Esophagus mucosa (tissue), 1 donor: ENCODE measurements around the gene SLC51A. TPM values are rescaled to one million over a fixed set of nuclear protein-coding genes. Genes with fewer than 3 reads are reported as not detected.
A peak's percentile ranks its signal among the peaks of the same experiment; 100 is the strongest.
"Not testable (repeated sequence)": the region's sequence is repeated elsewhere in the genome, so short reads cannot be mapped to it uniquely, and the experiment has no call there.

ENCODE experiments used
- ATAC-seq: fragments of 200-7000 bp; cut with Tn5 transposase; one replicate; pipeline ENCODE4 v1.9.1; 2020
- total RNA-seq: library from RNA; stranded (reverse); gene quantifications from one replicate; pipeline ENCODE4 v1.2.4, GENCODE V29; 2023
- donor health status: DM: yes; HTN: yes; CAD: no.

Gene SLC51A
- total RNA-seq, 1 donor from 2014 or later = not detected

DNA sequence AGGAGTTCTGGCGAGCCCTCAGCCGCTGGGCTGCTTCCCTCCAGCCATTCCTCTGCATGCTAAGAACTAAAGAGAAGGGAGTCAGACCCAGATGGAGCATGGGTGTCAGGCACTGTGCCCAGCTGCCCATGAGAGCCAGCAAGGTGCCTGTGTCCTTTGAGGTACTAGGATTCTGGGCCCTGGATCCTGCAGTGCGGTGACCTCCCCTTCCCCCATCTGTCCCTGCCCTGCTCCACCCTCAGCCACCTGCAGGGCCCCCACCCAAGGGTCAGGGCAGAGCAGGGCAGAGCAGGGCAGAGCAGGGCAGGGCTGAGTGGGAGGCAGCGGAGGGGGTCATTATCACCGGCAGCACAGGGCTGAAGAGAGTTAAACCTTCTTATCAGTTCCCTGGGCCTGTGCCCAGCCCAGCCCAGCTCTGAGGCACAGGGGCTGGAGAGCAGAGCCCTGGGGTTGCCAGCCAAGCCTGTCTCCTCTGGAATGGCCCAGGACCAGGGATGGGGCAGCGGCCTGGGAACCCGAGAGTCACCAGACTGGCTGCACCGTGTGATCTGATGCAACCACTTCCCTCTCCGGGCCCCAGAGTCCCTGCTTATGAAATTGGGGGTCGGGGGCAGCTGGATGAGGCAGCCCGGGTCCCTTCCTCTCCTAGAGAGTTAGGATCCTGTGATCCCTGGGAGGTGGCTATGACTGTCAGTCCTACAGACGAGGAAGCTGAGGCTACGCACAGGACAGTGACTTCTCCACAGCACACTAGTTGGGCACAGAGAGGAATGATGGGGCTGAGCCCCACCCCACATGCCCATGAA is 22.4 kb upstream of the SLC51A start:
- no peak for ATAC-seq

DNA sequence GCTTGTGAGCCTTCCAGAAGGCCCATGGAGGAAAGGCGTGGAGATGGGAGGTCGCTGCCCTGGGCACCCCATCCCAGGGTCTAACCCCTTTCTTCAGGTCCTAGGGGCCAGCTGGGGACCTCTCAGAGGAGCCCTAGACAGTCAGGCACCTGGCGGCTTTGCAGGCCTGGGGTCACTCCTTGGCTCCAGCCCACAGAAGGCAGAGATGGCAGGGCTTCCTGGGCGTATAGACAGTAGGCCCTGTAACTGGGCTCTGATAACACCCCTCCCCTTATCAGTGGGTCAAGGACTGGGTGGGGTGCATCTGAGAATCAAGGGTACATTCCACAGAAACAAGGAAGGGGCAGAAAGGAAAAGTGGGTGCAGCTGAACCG is 21.8 kb upstream of the SLC51A start:
- ATAC-seq = no peak

DNA sequence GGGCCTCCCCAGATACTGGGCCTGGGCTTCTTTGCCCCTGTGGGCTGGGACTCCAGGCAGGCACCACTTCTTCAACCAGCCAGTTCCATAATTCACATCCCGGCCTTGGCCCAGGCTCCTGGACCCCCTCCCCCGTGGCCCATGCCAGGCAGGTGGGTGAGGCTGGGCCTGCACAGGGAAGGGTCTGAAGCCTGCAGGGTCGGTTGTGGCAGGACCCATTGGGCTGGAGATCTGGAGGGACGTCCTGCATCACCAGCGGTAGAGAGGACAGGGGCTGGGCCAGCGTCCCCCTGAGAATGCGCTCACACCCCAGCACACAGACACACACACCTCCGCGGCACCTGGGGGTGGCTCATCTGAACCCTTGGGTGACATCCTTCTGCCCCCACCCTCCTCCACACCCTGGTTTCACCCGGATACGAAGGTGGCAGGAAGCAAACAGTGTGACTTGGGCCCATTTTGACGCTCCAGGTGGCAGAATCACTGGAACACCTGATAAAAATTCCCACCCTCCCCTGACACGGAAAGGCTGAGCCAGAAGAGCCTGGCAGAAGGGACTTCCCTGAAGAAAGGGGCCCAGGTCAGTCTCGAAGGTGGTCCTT is 20.6 kb upstream of the SLC51A start:
- no peak for ATAC-seq

DNA sequence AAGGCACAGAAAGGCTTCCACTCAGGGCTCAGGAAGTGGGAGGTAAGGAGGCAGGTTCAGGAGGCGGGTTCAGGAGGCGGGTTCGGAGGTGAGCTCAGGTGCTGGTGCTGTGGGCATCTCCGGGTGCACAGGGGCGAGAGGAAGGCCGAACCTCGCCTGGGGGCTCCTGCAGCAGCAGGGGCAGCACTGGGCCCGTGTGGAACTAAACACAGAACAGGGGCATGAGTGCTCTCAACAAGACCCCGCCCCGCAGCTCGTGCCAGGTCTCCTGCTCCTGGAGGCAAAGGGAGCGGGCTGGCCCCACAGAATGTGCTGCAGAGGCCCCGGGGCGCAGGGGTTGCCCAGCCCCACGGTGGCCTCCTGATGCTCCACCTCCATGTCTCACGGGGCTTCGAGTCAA is 18.8 kb upstream of the SLC51A start:
- no peak for ATAC-seq

DNA sequence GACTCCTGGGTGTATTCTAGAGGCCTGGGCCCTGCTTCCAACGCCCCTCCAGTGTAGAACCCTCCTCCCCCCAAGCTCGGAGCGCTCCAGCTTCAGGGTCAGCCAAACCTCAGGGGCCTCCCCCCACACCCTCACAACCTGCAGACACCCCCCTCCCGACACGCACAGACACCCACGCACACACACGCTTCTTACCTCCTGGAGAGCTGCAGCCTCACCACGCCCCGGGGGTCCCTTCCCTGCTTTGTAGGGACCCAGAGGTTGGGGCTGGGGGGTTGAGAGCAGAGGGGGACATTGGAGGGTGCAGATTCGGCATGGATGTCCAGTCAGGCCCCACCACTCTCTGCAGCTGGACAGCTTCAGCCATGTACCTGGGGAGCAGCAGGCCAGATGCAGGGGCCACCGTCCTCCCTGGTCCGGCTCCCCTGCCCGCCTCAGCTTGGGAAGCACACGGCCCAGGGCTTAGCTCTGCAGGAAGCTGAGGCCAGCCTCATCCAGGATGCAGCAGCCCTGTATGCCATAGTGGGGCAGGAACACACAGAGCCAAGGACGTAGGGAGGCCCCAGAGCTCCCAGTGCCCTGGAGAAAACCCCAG is 18.2 kb upstream of the SLC51A start:
- no peak for ATAC-seq

DNA sequence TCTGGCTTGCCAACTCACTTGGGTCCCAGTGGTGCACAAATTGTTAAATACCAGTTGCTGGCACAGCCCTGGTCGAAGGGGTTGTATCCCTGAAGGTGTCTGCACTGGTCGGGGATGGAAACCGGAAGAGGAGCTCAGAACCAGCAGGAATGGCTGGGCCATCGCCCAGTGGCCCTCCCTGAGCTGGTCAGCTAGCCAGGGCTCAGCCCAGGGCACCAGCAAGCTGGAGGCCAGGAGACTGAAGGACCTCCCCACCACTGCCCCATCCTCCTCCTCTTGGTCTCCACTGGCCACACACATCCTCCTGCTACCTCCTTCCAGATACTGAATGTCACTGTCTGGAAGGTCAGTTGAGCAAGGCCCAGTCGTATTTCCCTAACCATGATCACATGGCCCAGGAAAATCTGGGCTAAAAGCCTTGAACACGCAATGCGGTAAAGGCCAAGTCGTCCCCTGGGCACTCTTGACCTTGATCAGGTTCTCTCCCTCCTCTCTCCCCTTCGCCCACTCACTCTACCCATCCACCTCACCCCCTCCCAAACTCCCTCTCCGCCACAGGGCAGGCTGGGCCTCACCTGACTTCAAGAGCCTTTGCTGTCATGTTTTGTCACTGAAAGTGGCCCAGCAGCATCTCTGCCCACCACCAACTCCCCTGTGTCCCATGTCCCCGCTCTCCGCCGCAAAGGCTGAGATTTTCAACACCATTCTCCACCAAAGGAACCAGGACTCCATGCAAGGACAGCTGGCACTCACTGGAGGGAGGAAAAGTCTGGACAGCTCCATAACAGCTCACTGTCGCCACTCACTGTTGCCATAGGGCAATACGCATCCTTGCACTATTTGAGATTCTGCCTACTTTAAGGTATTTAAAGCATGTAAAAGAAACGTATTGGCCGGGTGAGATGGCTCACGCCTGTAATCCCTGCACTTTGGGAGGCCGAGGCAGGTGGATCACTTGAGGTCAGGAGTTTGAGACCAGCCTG is 17.3 kb upstream of the SLC51A start:
- no peak for ATAC-seq

DNA sequence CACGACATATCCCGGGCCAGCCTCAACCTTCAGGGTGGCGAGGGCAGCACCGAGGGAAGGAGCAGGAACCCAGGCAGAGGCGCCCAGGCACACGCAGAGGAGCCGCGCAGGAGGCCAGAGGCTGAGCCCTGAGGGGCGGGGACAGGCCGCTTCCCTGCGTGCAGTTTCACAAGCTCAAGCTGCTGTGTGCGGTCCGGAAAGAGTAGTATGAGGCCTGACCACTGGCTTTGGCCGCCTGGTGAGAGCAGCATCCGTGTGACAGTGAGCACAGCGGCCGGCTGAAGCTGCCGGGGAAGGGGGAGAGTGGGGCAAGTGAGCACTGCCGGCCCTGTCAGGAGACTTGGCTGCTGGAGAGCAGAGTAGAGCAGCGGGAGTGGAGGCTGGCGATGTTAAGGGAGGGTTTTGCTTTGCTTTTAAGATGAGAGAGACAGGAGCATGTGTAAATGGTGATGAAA is 13.8 kb upstream of the SLC51A start:
- ATAC-seq = peak; percentile 18

DNA sequence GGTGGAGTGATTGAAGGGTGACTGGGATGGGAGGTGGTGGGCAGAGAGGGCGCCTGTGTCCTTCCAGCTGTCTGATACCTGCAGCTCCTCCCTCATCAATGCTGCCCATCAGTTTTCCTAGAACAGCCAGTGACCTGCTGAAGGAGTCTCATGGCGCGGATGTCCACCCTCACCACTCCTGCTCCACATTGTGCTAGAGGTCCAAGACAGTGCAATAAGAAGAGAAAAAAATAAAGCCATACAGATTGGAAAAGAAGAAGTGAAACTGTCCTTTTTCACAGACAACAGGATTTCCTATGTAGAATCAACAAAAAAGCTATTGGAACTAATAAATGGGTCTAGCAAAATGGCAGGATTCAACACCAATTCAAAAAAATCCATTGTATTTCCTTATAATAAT is 12.5 kb upstream of the SLC51A start:
- no peak for ATAC-seq

DNA sequence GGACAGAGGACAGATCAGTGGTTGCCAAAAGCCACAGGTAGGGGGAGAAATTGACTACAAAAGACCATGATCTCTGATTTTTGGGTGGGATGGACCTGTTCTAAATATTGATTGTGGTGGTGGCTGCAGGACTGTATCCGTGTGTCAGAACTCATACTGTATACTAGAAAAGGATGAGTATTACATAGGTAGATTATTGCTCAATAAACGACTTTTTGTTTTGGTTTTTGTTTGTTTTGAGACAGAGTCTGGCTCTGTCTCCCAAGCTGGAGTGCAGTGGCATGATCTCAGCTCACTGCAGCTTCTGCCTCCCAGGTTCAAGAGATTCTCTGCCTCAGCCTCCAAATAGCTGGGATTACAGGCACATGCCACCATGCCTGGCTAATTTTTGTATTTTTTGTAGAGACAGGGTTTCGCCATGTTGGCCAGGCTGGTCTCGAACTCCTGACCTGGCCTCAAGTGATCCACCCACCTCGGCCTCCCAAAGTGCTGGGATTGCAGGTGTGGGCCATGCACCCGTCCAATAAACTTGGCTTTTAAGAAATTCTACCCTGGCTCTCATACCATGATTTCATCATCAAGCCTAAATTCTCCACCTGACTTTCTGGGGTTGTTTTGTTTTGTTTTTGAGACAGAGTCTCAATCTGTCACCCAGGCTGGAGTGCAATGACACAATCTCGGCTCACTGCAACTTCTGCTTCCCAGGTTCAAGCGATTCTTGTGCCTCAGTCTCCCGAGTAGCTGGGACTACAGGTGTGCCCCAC is 10.7 kb upstream of the SLC51A start:
- ATAC-seq = not testable (repeated sequence)

DNA sequence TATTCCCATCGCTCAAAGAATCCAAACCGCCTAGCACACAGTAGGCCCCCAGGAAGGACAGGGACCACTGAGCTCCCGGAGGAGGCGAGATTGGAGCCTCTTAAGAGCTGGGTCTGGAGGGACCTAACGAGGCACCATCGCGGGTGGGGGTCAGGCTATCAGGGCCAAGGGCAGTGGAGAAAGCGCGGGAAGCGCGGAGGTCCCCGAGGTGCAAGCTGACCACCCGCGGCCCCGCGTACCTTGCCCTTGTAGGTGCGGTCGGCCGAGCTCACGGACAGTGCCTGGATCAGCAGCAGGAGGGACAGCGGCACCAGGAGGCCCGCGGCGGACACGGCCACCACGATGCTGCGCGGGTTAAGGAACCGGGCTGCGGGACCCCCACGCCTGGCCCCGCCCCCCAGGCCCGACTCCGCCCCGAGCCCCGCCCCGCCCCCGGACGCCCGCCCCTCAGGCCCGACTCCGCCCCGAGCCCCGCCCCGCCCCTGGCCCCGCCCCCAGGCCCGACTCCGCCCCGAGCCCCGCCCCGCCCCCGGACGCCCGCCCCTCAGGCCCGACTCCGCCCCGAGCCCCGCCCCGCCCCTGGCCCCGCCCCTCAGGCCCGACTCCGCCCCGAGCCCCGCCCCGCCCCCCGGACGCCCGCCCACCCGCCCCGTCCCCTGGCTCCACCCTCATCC is 9.0 kb upstream of the SLC51A start:
- peak; percentile 42 for ATAC-seq

DNA sequence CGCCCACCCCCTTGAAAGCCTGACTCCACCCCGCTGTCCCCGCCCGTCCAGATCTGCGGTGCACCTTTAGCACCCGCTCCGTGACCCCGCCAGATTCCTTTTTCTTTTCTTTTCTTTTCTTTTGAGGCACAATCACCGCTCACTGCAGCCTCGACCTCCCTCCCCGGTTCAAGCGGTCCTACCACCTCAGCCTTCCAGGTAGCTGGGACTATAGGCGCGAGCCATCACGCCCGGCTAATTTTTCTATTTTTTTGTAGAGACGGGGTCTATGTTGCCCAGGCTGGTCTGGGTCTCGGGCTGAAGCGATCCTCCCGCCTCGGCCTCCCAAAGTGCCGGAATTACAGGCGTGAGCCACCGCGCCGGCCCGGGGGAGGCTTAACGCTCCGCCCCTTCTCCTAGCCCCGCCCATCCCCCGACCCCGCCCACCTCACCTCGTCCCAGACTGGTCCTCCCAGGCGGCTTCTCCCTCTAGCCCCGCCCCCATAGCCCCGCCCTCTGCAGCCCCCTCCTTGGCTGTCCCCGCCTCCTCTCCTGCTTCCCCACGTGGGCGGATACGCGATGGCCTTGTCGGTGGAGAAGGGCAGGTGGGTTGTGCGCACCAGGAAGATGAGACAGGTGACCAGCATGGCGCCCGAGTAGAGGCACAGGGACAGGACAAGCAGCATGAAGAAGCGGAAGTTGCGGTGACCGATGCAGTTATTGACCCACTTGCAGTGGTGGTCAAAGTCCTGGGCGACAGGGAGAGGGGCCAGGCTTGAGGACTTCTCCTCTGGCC is 8.3 kb upstream of the SLC51A start:
- peak; percentile 55 for ATAC-seq

DNA sequence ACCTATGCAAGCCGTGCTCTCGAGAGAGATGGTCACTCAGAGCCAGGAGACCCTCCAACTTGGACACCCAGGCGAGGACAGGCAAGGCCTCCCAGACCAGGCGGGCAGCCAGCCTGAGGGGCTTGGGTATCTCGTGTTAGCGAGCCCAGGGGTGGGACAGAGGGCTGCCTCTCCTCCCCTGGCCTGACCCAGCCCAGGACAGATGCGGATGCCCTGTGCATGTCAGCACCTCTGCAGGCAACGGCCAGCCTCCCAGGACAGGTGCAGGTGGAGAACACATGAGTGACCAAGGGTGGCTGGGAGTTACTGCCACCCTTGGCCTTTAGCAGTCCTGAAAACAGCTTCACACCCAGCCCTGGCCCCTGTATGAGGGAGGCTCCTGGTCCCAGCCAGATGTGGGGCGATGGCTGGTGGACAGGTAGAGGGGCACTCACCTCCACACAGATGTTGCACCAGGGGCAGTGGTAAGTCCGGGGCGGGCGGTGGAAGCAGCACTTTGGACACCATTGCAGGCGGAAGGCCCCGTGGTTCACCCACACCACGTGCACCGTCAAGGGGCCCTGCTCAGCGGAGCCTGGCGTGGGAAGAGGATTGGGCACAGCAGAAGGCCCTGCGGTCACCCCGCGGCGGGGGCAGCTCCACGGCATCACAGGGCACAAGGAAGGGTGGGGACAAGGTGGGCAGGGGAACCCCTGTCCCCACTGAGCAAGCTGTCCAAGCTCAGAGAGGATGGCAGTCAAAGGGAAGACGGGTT is 7.2 kb upstream of the SLC51A start:
- ATAC-seq = peak; percentile 24

DNA sequence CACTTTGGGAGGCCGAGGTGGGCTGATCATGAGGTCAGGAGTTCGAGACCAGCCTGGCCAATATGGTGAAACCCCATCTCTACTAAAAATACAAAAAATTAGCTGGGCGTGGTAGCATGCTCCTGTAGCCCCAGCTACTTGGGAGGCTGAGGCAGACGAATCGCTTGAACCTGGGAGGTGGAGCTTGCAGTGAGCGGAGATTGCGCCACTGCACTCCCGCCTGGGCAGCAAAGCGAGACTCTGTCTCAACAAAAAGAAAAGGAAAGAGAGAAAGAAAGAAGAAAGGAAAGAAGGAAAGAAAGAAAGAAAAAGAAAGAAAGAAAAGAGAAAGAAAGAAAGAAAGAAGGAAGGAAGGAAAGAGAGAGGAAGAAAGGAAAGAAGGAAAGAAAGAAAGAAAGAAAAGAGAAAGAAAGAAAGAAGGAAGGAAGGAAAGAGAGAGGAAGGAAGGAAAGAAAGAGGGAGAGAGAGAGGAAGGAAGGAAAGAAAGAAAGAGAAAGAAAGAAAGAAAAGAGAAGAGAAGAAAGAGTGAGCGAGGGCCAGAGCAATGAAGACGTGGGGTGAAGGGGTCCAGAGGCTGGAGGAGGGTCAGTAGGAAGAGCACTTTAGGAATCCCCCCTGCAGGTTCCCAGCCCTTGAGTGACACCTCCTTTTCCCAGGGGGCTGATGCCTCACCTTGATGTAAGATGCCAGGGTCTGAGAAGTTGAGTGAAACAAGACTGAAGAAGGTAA is 6.2 kb upstream of the SLC51A start:
- not testable (repeated sequence) for ATAC-seq

DNA sequence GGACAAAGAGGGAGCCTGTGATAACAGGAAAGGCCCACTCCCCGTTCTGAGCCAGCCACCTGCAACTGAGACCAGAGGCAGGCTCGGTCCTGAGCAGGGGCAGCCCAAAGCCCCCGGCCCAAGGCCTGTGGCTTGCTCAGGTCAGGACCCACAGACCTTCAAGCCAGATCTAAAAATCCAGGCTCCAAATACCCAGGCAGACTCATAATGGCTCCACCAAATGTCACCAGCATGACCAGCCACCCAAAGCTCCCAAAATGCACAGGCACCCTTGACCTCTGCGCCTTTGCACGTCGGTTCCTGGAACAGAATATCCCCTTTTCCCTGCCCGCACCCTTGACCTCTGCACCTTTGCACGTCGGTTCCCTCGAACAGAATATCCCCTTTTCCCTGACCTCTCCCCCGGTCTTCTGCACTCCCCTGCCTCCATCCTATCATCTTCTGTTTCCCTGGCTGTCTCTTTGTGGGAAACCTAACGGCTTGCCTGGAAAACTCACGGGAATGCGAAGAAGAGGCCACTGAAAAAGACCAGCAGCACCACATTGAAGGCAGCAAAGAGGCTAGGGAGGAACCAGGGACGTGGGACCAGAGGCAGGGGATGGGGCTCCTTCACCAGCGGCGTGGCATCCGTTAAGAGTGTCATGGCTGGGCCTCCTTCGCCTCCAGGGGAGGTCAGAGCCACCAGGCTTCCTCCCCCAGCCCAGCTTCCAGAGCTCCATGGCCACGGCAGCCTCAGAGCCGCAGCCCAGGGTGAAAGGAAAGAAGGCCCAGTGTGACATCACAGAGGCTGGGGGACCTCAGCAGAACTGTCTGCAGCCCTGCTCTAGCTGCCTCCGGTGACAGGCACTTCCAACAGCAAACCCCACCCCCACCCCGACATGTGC is 5.4 kb upstream of the SLC51A start, which contains the start of gene ZDHHC19:
ZDHHC19 (minus strand) TSS at position 728 of the 884 bp plus-strand sequence; CDS start at position 643, 85 bp downstream.
- ATAC-seq = no peak

DNA sequence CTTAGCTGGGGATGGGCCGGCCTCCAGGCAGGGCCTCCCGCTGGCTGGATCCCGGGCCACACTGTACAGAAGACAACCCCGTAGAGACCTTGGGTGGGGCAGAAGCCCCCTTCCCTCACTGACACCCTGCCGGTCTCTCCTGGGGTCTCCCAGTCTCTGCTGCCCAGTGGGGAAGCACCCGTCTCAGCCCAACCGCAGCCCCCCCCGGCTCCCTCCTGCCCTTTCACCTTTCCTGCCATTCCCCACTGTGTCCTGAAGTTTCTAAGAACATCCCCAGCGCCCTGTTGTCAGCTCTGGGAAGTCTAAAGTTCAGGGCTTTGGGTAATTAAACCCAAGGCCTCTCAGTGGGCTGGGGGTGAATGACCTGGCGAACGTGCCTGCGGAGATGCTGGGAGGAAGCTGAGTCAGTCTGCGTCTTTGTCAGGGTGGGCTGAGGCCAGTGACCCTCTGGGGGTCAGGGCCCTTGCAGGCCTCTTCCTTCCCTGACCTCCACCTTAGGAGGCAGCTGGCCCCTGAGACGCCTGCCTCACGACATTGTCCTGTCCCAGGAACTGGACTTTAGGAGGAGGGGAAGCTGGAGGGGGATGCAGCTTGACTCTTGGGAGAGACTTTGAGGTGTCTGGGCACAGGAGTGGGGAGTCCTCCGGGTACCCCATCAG is 1.4 kb upstream of the SLC51A start:
- no peak for ATAC-seq

DNA sequence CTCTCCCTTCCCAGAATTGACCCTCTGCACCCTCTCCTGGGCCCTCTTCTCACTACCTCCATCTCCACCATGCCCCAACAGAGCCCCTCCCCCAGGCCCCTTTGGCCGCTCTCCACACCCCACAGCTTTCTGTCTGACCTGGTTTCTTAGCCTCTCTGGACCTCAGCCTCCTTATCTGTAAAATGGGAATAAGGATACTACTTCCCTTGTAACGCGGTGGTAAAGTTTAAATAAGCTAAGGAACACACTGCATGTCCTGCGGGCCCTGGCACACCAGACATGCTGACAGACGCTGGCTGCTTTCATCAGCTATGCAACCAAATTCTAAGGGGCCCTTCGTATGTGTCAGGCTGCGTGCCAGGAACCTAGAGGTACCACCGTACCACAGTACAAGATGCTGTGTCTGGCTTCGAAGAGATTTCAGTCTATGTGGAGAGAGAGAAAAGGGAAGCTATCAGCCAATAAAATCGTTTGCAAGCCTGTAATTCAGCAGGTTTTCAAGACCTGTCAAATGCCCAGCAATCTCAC is 777 bp upstream of the SLC51A start:
- ATAC-seq = no peak

DNA sequence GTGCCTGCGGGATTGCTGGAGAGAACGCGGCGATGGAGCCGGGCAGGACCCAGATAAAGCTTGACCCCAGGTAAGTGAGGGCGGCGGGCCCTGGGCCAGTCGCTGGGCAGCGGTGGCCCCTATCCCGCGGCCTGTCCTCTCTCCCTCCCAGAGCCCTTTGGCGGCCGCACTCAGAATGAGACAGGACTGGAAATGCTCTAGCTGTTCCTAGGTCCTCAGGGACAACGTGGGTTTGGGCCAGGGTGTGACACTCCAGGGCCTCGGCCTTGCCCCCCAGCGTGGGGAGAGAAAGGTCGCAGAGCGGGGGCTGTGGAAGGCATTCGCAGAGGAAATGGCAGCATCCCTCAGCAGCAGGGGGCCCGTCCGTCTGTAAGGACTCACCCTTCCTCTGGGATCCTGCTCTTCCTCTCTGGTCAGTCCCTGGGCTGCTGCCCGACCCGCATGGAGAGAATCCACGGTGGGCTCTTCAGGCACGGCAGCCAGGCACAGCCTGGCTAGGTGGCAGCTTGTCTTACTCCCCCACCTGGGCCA is 412 bp downstream of the SLC51A start:
- ATAC-seq = no peak
